ENCODE measurements around the gene IP6K2.
A peak's percentile ranks its signal among the peaks of the same experiment; 100 is the strongest.
"Not testable (repeated sequence)": the region's sequence is repeated elsewhere in the genome, so short reads cannot be mapped to it uniquely, and the experiment has no call there.

The IP6K2 gene

DNA sequence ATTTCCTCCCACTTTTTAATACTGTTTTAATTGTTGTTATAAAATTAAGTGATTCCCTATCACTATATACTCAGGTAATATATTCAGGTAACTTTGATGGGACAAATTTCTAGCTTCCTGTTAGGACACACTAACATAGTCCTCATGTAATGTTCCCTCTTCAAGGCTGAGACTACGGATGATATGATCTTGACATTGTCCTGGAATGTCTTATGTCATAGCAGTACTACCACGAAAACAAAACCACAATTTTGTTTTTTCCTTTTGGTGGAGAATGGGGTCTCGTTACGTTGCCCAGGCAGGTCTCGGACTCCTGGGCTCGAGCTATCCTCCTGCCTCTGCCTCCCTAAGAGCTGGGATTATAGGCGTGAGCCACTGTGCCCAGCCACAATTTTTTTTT is 26.8 kb upstream of the IP6K2 start:
- H3K4me1 ChIP-seq, result peaks cover 4 to 34% (median 18%) of the 10 kb centered on the region in 4 donors
- H3K36me3 ChIP-seq, result peaks cover 6 to 15% (median 15%) of the 10 kb centered on the region in 3 donors
- intact Hi-C loops (cut with DNase I; ENCODE audit: low total_unique reads), result no loop called here
- DNase-seq, result no peak
- no peaks in the 10 kb centered on the region for H3K9me3 ChIP-seq
- no peaks in the 10 kb centered on the region for H3K27me3 ChIP-seq
- no peak overlapping the region for H3K27ac ChIP-seq
- no peak for TF ChIP-seq CTCF (IDR thresholded peaks at IDR 0.05)
- H3K4me3 ChIP-seq, result no peak overlapping the region

DNA sequence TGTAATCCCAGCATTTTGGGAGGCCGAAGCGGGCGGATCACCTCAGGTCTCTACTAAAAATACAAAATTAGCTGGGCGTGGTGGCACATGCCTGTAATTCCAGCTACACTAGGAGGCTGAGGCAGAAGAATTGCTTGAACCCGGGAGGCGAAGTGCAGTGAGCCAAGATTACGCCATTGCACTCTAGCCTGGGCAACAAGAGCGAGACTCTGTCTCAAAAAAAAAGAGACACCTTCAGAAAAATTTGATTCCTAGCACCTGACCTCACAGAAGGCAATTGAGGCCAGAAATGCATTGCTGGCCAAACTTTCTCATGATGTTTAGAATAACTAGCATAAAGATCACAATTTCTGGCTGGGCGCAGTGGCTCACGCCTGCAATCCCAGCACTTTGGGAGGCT is 24.2 kb upstream of the IP6K2 start:
- H3K27ac ChIP-seq; H3K9me3 ChIP-seq; intact Hi-C loops (cut with DNase I; ENCODE audit: low total_unique reads); DNase-seq; H3K27me3 ChIP-seq; H3K4me3 ChIP-seq: not testable (repeated sequence)
- Histone ChIP-seq H3K4me1 (peaks cover 4 to 28% (median 19%) of the 10 kb centered on the region in 4 donors), H3K36me3 (peaks cover 0 to 10% (median 0%) of the 10 kb centered on the region in 3 donors)

- peak; percentile 71 to 72 for TF ChIP-seq CTCF (IDR thresholded peaks at IDR 0.05)
- peak; percentile 81 to 94 for DNase-seq
- H3K9me3 ChIP-seq, result no peaks in the 10 kb centered on the region
- H3K27ac ChIP-seq, result peak overlapping the region; percentile 63 to 66
- H3K27me3 ChIP-seq, result no peaks in the 10 kb centered on the region
- H3K4me1 ChIP-seq, result peaks cover 4 to 28% (median 19%) of the 10 kb centered on the region in 4 donors
- peaks cover 0 to under 1% (median 0%) of the 10 kb centered on the region in 3 donors for H3K36me3 ChIP-seq
- peak overlapping the region in 1 of 2 donors; percentile 10 for H3K4me3 ChIP-seq
- intact Hi-C loops (cut with DNase I; ENCODE audit: low total_unique reads), result no loop called here
Measured at GRCh38 chr3:48739955-48740823, 23.2 kb upstream of the IP6K2 start.

DNA sequence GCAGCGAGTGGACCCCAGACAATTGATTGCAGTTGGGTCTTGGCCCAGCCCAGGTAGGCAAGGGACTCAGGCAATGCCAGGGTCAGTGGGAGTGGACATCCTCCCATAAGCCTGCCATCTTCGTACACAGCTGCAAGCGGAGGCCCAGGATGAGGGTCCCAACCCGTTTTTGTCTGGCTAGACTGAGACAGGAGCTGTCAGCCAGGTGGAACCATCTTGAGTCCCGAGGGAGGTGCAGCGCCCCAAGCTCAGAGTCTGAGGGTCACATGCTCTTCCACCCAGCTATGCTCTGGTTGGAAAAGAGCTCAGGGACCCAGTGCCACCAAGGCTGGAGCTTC is 22.6 kb upstream of the IP6K2 start:
- Histone ChIP-seq H3K4me3 (peak overlapping the region in 1 of 2 donors; percentile 10), H3K27me3 (no peaks in the 10 kb centered on the region), H3K27ac (peak overlapping the region; percentile 63 to 66), H3K36me3 (no peaks in the 10 kb centered on the region), H3K9me3 (no peaks in the 10 kb centered on the region), H3K4me1 (peaks cover 4 to 28% (median 19%) of the 10 kb centered on the region in 4 donors)
- TF ChIP-seq CTCF (IDR thresholded peaks at IDR 0.05), result no peak
- no peak for DNase-seq
- intact Hi-C loops (cut with DNase I; ENCODE audit: low total_unique reads), result no loop called here

GRCh38 chr3:48738926-48739616 is 22.1 kb upstream of the IP6K2 start:
- intact Hi-C loops (cut with DNase I; ENCODE audit: low total_unique reads), result no loop called here
- peak overlapping the region; percentile 63 to 66 for H3K27ac ChIP-seq
- H3K27me3 ChIP-seq, result no peaks in the 10 kb centered on the region
- H3K4me3 ChIP-seq, result no peak overlapping the region
- no peak for DNase-seq
- peaks cover 4 to 28% (median 19%) of the 10 kb centered on the region in 4 donors for H3K4me1 ChIP-seq
- H3K9me3 ChIP-seq, result no peaks in the 10 kb centered on the region
- H3K36me3 ChIP-seq, result no peaks in the 10 kb centered on the region
- no peak for TF ChIP-seq CTCF (IDR thresholded peaks at IDR 0.05)

DNA sequence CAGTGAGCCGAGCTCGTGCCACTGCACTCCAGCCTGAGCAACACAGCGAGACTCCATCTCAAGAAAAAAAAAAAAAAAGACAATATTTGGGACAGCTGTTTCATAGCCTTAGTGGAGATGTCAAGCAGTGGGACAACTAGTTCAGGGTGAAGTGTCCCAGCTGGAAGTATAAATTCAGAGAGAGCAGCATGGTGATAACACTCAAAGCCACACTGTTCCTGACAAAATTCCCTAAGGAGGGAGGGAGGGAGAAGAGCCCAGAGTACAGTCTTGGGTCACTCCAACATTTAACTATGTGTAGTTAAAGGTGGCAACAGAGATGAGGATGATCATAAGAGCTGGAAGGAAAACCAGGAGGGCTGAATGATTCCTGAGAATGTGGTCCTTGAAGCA is 21.1 kb upstream of the IP6K2 start:
- no peaks in the 10 kb centered on the region for H3K9me3 ChIP-seq
- peak overlapping the region; percentile 26 to 63 for H3K27ac ChIP-seq
- H3K27me3 ChIP-seq, result no peaks in the 10 kb centered on the region
- no peak for TF ChIP-seq CTCF (IDR thresholded peaks at IDR 0.05)
- H3K4me3 ChIP-seq, result no peak overlapping the region
- peaks cover 4 to 28% (median 19%) of the 10 kb centered on the region in 4 donors for H3K4me1 ChIP-seq
- intact Hi-C loops (cut with DNase I; ENCODE audit: low total_unique reads), result no loop called here
- no peak for DNase-seq
- no peaks in the 10 kb centered on the region for H3K36me3 ChIP-seq

DNA sequence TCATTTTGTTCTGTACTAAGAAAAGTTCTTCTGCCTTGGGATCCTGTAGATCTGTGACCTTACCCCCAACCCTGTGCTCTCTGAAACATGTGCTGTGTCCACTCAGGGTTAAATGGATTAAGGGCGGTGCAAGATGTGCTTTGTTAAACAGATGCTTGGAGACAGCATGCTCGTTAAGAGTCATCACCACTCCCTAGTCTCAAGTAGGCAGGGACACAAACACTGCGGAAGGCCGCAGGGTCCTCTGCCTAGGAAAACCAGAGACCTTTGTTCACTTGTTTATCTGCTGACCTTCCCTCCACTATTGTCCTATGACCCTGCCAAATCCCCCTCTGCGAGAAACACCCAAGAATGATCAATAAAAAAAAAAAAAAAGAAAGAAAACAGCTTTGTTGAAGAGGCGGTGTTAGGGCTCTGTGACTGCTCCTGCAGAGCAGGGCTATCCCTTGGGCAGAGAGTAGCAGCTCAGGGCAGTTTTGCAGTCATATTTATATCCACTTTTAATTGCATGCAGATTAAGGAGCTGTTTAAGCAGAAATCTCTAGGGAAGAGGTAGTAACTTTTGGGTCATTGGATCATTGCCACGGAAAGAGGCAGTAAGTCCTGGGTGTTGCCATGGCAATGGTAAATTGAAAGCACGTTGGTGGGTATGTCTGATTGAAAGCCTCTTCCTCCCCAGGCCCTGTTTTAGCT is 18.2 kb upstream of the IP6K2 start:
- DNase-seq; H3K27ac ChIP-seq; H3K27me3 ChIP-seq; intact Hi-C loops (cut with DNase I; ENCODE audit: low total_unique reads); H3K36me3 ChIP-seq; H3K9me3 ChIP-seq; H3K4me3 ChIP-seq: not testable (repeated sequence)
- H3K4me1 ChIP-seq, result peaks cover 4 to 16% (median 12%) of the 10 kb centered on the region in 4 donors

DNA sequence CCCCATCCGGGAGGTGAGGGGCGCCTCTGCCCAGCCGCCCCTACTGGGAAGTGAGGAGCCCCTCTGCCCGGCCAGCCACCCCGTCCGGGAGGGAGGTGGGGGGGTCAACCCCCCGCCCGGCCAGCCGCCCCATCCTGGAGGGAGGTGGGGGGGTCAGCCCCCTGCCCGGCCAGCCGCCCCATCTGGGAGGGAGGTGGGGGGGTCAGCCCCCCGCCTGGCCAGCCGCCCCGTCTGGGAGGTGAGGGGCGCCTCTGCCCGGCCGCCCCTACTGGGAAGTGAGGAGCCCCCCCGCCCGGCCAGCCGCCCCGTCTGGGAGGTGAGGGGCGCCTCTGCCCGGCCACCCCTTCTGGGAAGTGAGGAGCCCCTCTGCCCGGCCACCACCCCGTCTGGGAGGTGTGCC is 17.5 kb upstream of the IP6K2 start:
- H3K4me1 ChIP-seq; H3K9me3 ChIP-seq; H3K4me3 ChIP-seq; H3K27me3 ChIP-seq; intact Hi-C loops (cut with DNase I; ENCODE audit: low total_unique reads); H3K36me3 ChIP-seq; DNase-seq; H3K27ac ChIP-seq: not testable (repeated sequence)

Data from tibial artery (tissue), 4 donors.